ENCODE data around the gene CHKA.

The CHKA gene

GRCh38 chr11:68142441-68143309, 21.5 kb upstream of the CHKA start:
- DNase-seq (ENCODE audit: low read depth in 3 of 3): no peak

GRCh38 chr11:68142028-68142412, 20.8 kb upstream of the CHKA start:
- peak in 2 of 3 donors; percentile 48 to 52 for DNase-seq (ENCODE audit: low read depth in 3 of 3)

GRCh38 chr11:68141246-68142027, 20.2 kb upstream of the CHKA start:
- no peak for DNase-seq (ENCODE audit: low read depth in 3 of 3)

DNA sequence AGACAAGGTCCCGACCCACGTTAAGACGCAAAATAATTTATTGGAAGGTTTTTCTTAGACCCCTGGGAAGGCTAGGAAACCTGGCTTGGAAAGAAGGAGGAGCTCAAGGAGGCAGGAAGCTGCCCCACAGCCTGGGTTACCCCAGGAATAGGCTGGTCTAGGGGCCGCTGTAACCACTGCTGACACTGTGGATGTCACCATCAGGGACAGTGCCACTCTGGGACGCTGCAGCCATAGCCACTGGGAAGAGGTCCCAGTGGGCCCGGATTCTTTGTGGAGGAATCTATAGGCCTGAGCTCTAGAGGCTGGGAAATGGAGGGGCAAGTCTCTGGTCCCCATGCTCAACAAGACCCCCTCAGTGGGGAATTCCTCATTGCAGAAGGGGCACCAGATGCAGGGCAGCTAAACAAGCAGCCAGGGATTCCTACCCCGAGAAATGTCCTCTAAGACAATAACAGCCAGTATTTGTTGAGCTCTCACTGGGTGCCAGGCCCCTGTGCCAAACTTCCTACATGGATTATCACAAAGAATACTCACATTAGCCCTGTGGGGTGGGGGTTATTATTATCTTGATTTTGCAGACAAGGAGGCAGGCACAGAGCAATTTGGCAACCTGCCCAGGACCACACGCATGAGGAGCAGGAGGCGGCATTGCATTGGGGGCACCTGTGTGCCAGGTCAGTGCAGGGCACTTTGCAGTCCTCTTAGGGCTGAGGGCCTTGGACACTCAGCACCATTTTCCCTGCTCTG, 19.5 kb upstream of the CHKA start:
- DNase-seq (ENCODE audit: low read depth in 3 of 3): no peak

DNA sequence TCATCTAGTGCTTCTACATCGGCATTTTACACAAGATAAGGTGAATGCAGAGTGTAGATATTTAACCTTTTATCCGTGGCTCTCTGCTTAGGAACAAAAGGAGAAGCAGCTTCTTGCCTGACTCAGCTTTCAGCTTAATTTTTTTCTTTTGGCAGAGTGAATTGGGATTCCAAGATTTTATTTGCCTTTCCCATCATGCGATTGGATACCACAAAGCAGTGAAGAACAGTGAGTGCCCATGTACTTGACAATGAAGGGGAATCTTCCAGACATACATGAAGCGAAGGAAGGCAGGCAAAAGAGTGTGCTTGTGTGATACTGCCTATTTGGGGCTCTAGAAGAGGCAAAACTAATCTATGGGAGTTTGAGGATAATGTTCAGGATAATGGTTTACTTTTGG, 17.0 kb upstream of the CHKA start:
- no peak for DNase-seq (ENCODE audit: low read depth in 3 of 3)

DNA sequence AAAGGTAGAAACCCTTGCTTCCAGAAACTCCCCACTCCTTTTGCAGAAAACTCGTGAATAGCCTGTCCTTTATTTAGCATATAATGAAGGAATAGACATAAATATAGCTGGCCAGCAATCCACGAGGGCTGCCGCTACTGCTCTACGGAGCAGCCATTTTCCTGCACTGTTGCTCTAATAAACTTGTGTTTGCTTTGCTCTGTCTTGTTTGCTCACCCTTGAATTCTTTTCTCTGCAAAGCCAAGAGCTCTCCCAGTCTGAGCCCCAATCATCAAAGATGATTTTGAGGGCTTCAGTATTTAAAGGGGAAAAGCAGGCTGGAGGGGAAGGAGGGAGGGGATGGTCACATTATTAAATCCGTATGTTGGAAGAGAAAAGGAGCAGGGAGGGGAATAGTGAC, 16.6 kb upstream of the CHKA start:
- DNase-seq (ENCODE audit: low read depth in 3 of 3): no peak

DNA sequence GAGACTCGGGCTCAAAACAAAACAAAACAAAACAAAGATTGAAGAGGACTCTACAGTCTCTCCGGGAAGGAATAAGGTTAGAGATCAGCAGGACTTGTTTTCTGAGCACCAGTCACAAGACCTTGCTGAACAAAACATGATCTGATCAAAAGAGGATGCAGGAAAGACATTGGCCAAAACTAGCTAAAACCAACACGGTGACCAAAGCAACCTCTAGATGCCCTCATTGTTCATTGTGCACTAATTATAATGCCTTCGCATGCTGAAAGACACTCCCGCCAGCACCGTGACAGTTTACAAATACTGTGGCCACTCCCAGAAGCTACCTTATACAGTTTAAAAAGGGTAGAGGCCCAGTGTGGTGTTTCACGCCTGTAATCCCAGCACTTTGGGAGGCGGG, 15.7 kb upstream of the CHKA start:
- no peak for DNase-seq (ENCODE audit: low read depth in 3 of 3)

- no peak for DNase-seq (ENCODE audit: low read depth in 3 of 3)
Observed at GRCh38 chr11:68135161-68135560, 14.0 kb upstream of the CHKA start.

GRCh38 chr11:68133761-68134160, 12.6 kb upstream of the CHKA start:
- DNase-seq (ENCODE audit: low read depth in 3 of 3): no peak

- no peak for DNase-seq (ENCODE audit: low read depth in 3 of 3)
Observed at GRCh38 chr11:68130121-68130520, 8.9 kb upstream of the CHKA start.

- DNase-seq (ENCODE audit: low read depth in 3 of 3): no peak
Observed at GRCh38 chr11:68128682-68129327, 7.6 kb upstream of the CHKA start.

DNA sequence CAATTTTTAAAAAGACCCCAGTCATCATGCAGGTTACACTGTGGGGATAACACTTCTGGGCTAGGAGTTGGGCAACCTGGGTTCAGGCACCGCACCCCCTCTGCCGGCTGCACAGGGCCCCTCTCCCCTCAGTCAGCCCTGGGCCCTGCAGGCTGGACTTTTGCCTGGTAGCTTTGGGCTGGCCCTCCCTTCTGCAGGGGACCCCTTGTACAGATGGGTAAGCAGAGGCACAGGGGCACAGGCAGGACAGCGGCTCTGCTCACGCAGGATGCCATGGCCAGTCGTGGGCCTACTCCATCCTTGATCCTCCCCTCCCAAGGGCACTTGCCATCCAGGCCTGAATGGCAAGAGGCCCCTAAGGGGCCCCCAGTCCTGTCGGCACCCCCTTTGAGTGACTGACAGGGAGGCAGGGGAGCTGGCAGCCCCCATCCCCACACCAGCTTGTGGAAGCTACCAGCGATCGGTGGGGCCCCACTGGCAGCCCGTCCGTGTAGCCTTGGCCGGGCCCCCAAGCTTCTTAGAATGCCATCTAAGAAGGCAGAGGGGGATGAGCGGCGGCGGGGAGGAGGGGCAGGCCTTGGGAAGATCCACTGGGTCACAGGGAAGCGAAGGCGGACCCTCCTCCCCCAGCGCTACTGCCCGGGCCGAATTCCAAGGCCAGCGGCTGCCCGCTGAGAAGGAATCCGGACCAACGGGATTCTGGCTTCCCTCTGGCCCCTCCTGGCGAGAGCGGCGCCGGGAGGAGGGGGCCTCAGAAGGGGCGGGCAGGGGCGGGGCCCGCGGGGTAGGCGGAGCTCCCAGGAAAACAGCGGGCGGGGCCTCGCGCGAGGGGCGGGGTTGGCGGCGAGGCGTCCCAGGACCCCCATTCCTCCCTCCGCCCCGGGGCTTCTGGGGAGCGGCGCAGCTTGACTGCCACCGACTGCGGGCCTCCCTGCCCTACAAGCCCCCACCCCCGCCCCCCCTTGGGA, 6.8 kb upstream of the CHKA start:
- no peak for DNase-seq (ENCODE audit: low read depth in 3 of 3)

GRCh38 chr11:68125164-68125563, 4.0 kb upstream of the CHKA start:
- no peak for DNase-seq (ENCODE audit: low read depth in 3 of 3)

DNA sequence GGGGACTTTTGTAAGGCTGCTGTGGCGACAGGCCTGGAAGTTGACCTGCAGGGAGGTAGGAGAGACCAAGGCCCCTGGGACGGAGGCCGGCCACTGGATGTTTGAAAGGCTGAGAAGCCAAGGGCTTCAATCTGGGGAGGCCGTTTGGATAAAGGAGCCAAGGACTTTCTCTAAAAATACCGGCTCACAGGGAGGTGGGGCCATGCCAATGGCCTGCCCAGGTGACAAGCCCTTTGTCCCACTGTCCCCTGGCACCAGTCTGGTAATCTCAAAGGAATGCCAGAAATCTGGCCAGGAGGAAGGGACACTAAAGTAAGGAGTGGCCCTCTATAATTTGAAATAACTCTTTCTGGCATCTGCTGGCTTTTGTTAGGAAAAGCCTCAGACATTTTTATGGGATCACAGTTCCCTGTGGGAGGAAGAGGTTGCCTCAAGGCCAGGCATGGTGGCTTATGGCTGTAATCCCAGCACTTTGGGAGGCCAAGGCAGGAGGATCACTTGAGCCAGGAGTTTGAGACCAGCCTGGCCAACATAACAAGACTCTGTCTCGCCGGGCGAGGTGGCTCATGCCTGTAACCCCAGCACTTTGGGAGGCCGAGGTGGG, 1.9 kb upstream of the CHKA start:
- no peak for DNase-seq (ENCODE audit: low read depth in 3 of 3)

- DNase-seq (ENCODE audit: low read depth in 3 of 3): peak in 1 of 3 donors; percentile 1
Observed at GRCh38 chr11:68120273-68121066, 718 bp downstream of the CHKA start.

GRCh38 chr11:68118706-68119448, 2.3 kb downstream of the CHKA start:
- DNase-seq (ENCODE audit: low read depth in 3 of 3): no peak

DNA sequence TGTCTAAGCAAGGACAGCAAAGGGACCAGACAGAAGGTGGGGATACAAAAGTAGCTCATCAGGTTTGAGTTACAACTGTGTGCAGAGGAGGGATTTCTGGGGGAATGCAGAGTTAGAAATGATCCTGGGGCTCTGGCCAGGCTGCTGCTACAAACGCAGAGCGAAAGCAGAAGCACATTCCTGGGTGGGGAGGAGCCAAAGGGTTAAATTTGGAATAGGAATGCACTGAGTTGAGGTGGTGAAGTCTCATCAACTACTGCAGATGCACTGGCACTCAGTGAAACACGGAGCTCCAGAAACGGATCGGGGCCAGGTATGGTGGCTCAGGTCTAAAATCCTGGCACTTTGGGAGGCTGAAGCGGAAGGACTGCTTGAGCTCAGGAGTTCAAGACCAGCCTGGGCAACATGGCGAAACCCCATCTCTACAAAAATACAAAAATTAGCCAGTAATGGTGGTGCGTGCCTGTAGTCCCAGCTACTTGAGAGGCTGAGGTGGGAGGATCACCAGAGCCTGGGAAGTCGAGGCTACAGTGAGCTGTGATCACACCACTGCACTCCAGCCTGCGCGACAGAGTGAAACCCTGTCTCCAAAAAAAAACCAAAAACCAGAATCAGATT, 3.2 kb downstream of the CHKA start:
- DNase-seq (ENCODE audit: low read depth in 3 of 3): no peak

- no peak for DNase-seq (ENCODE audit: low read depth in 3 of 3)
Observed at GRCh38 chr11:68116974-68117373, 4.2 kb downstream of the CHKA start.

All from stimulated activated CD4-positive, alpha-beta T cell treated with anti-CD3 and anti-CD28 coated beads, TNF-alpha, amount 100 ng/mL, for 48 hours (primary cell).